CD4-positive, alpha-beta T cell treated with Interleukin-6 for 4 hours (primary cell): ENCODE results near the gene FARS2.

Source experiments
- DNase-seq: peaks from one replicate; pipeline ENCODE4 v3.0.0-alpha.2; 2020; ENCODE audit warnings: mixed read lengths

Gene FARS2

GRCh38 chr6:5290097-5290496 is 28.8 kb downstream of the FARS2 start:
- DNase-seq, result no peak

DNA sequence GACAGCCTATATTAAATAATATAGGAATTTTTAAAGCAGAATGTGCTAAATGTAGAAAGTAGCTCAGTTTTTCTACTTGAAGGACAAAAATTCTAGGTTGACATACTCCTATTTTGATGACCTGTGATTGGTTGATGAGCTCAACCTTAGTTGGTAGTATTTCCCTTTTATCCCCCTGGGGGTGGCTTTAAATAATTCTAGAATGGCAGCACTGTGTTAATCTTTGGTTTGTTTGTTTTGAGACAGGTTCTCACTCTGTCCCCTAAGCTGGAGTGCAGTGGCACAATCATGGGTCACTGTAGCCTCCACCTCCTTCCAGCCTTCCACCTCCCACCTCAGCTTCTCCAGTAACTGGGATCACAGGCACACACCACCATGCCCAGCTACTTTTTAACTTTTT is 29.2 kb downstream of the FARS2 start:
- DNase-seq, result no peak

GRCh38 chr6:5292154-5292553 is 30.8 kb downstream of the FARS2 start:
- no peak for DNase-seq

DNA sequence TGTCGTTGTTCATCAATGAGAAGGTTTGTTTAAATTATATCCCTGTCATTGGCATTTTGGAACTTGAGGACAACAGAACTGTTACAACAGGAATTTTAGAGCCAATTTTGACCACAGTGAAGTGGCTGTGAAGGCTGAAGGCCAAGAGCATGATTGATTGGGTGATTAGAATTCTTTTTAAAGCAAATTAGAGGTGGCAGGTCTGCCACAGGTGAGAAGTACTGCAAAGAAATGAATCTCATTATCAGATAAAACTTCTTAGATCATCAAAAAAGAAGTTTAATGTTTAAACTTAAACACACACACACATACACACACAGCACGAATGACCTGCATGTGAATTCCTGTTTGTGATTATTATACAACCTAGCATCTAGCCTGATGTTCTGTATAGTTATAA is 32.4 kb downstream of the FARS2 start:
- no peak for DNase-seq

GRCh38 chr6:5294392-5295211 is 33.3 kb downstream of the FARS2 start:
- no peak for DNase-seq

- DNase-seq, result no peak
Observed at GRCh38 chr6:5295623-5296022, 34.3 kb downstream of the FARS2 start.

GRCh38 chr6:5300206-5300764 is 39.0 kb downstream of the FARS2 start:
- no peak for DNase-seq

GRCh38 chr6:5302220-5302946 is 41.1 kb downstream of the FARS2 start:
- DNase-seq, result peak; percentile 4

- peak; percentile 64 for DNase-seq
Observed at GRCh38 chr6:5302995-5303622, 41.8 kb downstream of the FARS2 start.

- no peak for DNase-seq
Observed at GRCh38 chr6:5303682-5304081, 42.4 kb downstream of the FARS2 start.

GRCh38 chr6:5305968-5306626 is 44.8 kb downstream of the FARS2 start:
- DNase-seq, result no peak

GRCh38 chr6:5307058-5307457 is 45.7 kb downstream of the FARS2 start:
- DNase-seq, result no peak

DNA sequence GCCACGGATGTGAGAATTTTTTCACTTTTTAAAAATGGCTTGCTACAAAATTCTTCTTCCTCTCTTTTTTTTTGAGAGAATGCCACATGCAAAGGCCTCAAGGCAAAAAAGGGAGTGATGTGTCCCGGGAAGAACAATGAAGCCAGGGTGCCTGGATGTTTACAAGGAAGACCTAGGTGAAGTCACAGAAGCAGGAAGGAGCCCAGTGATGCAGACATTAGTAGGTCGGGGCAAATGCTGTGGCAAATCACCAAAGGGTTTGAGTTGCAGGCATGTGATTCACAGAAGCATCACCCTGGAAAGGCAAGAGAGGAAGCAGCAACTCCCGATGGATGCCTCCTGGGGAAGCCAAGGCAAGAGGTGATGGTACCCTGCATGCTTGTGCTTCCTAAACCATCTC is 46.8 kb downstream of the FARS2 start:
- DNase-seq, result no peak

DNA sequence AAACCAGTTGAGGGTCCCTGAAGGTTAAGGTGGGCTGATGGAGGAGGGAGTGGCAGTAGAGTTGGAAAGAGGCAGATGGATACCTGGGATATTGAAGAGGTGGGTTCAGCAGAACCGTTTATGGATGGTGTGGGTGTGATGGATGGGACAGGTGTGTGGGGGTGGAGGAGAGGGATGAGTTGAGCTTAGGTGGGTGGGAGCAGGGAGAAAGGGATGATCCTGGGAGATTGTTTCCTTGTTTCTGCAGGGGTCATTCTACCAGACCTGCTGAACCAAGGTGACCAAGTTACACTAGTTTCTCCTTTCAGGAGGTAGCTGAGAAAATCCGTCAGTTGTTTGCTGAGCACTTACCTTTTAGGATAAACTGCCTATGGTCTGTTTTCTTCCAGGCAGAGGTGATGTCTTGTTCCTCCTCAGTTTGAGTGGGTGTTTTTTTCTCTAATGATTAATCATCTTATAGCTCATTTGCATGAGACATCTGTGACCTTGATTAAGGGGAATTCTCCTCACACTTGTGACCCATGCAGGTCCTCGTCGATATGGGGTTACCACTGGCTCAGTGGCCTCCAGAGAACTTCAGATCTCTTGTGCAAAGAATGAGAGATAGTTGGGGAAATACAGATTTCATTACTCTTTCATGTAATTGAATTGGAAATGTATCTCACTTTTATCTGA is 53.0 kb downstream of the FARS2 start:
- no peak for DNase-seq

DNA sequence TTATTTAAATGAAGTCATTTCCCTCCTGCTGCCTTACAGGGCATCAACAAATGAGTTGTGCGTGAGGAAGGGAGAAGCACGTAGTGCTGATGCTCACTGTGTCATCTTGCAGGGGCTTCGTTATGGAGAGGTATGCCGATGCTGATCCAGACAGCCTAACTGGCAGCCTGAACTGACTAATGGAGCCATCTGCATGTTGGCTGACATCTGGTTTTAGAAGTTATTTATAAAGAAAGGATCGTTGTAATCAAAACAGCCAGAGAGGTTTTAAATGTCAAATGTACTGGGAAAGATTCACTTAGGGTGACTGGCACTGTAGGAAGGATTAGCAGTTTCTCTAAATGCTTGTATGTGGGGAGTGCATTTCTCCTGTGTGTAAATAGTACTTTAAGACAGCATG is 54.6 kb downstream of the FARS2 start:
- DNase-seq, result no peak

DNA sequence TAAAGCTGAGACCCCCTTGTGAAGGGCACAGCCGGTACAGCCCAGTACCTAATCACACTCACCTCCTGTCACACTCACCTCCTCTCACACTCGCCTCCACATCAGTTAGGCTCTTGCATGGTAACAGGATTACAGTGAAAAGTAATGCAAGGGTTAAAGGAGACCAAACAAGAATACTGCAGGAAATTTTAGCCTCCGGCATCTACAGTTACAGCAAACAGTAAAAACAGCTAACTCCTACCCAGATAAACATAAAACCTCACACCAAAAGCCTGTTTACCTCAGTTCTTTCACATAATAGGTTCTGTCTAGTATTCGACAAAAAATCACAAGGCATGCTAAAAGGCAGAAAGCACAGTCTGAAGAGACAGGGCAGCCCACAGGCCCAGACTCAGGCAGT is 55.6 kb downstream of the FARS2 start:
- DNase-seq, result no peak

DNA sequence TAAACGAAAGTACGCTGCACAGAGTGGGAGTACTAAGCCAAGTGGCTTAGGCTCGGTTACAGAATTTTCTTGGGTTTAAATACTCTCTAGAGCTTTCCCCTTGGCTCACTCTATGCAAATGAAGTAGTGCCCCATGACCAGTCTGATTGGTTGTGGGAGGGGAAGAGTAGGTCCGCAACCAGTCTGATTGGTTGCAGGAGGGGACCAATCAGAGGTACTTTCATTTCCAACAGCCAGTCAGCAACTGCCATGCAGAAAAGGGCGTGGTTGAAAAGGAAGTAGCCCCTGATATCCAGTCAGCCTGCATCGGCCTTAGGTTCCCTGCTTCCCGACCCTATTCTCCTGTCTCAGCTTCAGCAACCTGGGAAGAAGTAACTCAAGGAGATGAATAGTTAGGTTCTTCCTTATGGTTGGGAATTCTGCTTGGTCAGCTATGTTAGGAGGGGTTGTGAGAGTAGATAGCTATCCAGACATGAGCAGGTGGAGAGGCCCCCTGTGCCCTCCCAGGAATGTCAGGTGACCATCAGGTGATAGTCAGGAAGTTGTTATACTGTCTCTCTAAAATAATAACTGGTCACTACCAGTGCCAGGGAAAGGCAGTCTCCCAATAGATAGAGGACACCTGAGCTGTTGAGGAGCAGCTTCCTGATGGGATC is 57.4 kb downstream of the FARS2 start:
- DNase-seq, result no peak

GRCh38 chr6:5323979-5324378 is 62.7 kb downstream of the FARS2 start:
- no peak for DNase-seq

DNA sequence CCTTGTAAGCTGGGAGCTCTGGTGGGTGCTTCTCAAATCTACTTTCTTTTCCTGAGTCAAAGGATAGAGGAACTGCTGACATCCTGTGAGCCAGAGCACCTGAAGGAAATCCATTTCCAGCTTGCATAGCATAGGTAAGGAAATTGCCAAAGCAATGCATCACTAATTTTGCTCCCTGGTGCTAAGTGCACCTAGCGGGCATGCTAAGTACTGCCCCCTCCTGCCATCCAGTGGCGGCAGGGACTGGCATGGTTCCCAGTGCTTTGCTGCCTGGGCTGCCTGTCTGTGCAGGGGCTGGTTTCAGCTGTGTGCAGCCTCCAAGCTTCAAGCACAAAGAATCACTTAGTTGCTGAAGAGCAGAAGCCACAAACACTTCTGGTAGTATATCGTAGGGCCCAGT is 63.9 kb downstream of the FARS2 start:
- DNase-seq, result no peak

GRCh38 chr6:5326022-5326641 is 64.8 kb downstream of the FARS2 start:
- DNase-seq, result no peak

DNA sequence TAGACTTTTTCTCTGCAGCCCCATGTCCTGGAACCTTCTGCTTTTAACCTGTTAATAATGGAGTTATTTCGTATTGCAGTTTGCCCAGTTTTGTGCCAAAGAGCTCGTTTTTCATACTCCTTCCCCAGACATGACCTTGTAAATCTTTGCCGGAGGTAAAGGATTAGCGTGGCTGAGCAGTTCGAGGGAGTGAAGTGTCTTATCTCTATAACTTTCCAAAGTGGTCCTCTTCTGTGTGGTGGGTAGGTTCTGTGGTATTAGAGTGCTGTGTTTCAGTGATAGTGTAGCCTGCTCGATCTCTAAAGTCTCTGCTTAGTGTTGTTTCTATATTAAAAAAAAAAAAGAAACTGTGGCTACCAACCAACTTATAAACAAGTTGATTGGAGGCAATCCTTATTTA is 67.5 kb downstream of the FARS2 start:
- DNase-seq, result no peak
